GM21576 (cell line): ENCODE results near the gene CCDC136.

Experiments used
- ATAC-seq: cut with Tn5 transposase; IDR thresholded peaks from one replicate; pipeline ENCODE4 v1.9.1; 2021; ENCODE audit warnings: mild to moderate bottlenecking, moderate library complexity; ENCODE audit not compliant: unreplicated experiment

CCDC136 gene

GRCh38 chr7:128831178-128831993 is 39.6 kb downstream of the CCDC136 start:
- no peak for ATAC-seq

GRCh38 chr7:128831994-128832879 is 40.5 kb downstream of the CCDC136 start:
- no peak for ATAC-seq

GRCh38 chr7:128832880-128833147 is 41.0 kb downstream of the CCDC136 start:
- ATAC-seq, result no peak

- no peak for ATAC-seq
These were observed 41.6 kb downstream of the CCDC136 start for GRCh38 chr7:128833148-128833945.

GRCh38 chr7:128833946-128834325 is 42.2 kb downstream of the CCDC136 start:
- no peak for ATAC-seq

- ATAC-seq, result no peak
These were observed 43.5 kb downstream of the CCDC136 start for GRCh38 chr7:128835231-128835751.

GRCh38 chr7:128835790-128836641 is 44.2 kb downstream of the CCDC136 start:
- ATAC-seq, result no peak

- ATAC-seq, result no peak
These were observed 45.1 kb downstream of the CCDC136 start for GRCh38 chr7:128836729-128837348.

GRCh38 chr7:128837521-128837921 is 45.8 kb downstream of the CCDC136 start:
- no peak for ATAC-seq

GRCh38 chr7:128838109-128838779 is 46.5 kb downstream of the CCDC136 start:
- no peak for ATAC-seq

- ATAC-seq, result no peak
These were observed 47.4 kb downstream of the CCDC136 start for GRCh38 chr7:128838981-128839731.

GRCh38 chr7:128839751-128840177 is 48.0 kb downstream of the CCDC136 start:
- no peak for ATAC-seq

- ATAC-seq, result no peak
These were observed 48.8 kb downstream of the CCDC136 start for GRCh38 chr7:128840326-128841170.

- ATAC-seq, result no peak
These were observed 49.5 kb downstream of the CCDC136 start for GRCh38 chr7:128841171-128841690.

- no peak for ATAC-seq
These were observed 50.3 kb downstream of the CCDC136 start for GRCh38 chr7:128841921-128842673.
